GM23338 (cell line): ENCODE measurements around the gene SLC25A47. TPM values are rescaled to one million over a fixed set of nuclear protein-coding genes. Genes with fewer than 3 reads are reported as not detected.

Experiments
- CREB1 ChIP-seq: fragments of 250-450 bp; sonication (Bioruptor Pico); IDR thresholded peaks from 2 replicates; pipeline ENCODE4 v1.5.0; 2020; ENCODE audit warnings: low read depth, mild to moderate bottlenecking, moderate library complexity
- EZH2 ChIP-seq: fragments of 200-600 bp; sonication (generic); IDR thresholded peaks from one replicate; pipeline ENCODE4 v1.8.0; 2017; ENCODE audit warnings: antibody characterized with exemption, mild to moderate bottlenecking, low read depth; ENCODE audit not compliant: unreplicated experiment
- EZH2phosphoT487 ChIP-seq: fragments of 200-600 bp; sonication (generic); IDR thresholded peaks from one replicate; pipeline ENCODE4 v1.8.1; 2018; ENCODE audit warnings: antibody characterized with exemption; ENCODE audit not compliant: unreplicated experiment
- STAT1 ChIP-seq: IDR thresholded peaks from one replicate; pipeline ENCODE4 v1.6.1; 2016; ENCODE audit warnings: antibody characterized with exemption; ENCODE audit not compliant: unreplicated experiment
- polyA plus RNA-seq: library from polyadenylated mRNA; unstranded; fragments of >200 nt; fragmentation: Nextera tagmentation; extraction: Ambion mirVana; gene quantifications from 2 replicates; pipeline ENCODE4 v1.2.1, GENCODE V29; 2016
- total RNA-seq: library from RNA; depleted of rRNA; stranded (reverse); fragments of >200 nt; shearing (Covaris generic); gene quantifications from 2 replicates; pipeline ENCODE4 v1.2.3, GENCODE V29; 2014
- TF ChIP-seq, protein P1 (sequence below): fragments of 250-450 bp; sonication (Bioruptor Pico); IDR thresholded peaks from 2 replicates; pipeline ENCODE4 v1.5.0; 2020; ENCODE audit warnings: mild to moderate bottlenecking, moderate library complexity
- TF ChIP-seq, protein P2 (sequence below): IDR thresholded peaks from one replicate; pipeline ENCODE4 v1.6.1; 2018; ENCODE audit warnings: antibody characterized with exemption; ENCODE audit not compliant: unreplicated experiment
- TF ChIP-seq, protein P3 (sequence below), 2 experiments: fragments of 200-600 bp in 1 of 2; sonication (generic) in 1 of 2; conservative IDR thresholded peaks; 2 replicates each; pipeline versions ENCODE4 v1.5.1 to v1.6.1; 2016 to 2017; ENCODE audit warnings: antibody characterized with exemption in 2 of 2, low read depth in 2 of 2, mild to moderate bottlenecking in 2 of 2, moderate library complexity in 1 of 2

SLC25A47 gene
- total and polyA plus RNA-seq, 2 experiments from 2014 or later = not detected

DNA sequence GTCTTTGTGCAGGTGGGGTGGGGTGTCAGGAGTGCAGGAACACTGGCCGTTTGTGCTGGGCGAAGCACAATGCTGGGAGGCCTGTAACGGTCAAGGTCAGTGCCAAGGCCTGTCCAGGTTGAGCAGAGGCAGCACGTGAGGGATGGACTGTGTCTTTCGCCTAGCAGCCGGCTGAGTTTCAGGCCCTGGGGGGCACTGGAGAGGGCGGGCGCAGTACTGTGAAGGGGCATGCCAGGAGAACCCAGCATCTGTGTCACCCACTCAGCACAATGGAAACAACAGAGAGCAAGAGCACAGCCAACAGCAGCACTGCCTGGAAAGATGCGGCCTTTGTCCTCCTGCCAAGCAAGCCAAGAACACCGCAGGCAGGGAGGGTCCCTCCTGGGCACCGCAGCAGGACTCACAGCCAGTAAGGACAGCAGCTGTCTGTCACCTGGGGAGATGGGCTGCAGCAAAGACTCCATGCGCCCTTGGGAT, 25.2 kb downstream of the SLC25A47 start (continued):
- TF ChIP-seq, protein P1, sequence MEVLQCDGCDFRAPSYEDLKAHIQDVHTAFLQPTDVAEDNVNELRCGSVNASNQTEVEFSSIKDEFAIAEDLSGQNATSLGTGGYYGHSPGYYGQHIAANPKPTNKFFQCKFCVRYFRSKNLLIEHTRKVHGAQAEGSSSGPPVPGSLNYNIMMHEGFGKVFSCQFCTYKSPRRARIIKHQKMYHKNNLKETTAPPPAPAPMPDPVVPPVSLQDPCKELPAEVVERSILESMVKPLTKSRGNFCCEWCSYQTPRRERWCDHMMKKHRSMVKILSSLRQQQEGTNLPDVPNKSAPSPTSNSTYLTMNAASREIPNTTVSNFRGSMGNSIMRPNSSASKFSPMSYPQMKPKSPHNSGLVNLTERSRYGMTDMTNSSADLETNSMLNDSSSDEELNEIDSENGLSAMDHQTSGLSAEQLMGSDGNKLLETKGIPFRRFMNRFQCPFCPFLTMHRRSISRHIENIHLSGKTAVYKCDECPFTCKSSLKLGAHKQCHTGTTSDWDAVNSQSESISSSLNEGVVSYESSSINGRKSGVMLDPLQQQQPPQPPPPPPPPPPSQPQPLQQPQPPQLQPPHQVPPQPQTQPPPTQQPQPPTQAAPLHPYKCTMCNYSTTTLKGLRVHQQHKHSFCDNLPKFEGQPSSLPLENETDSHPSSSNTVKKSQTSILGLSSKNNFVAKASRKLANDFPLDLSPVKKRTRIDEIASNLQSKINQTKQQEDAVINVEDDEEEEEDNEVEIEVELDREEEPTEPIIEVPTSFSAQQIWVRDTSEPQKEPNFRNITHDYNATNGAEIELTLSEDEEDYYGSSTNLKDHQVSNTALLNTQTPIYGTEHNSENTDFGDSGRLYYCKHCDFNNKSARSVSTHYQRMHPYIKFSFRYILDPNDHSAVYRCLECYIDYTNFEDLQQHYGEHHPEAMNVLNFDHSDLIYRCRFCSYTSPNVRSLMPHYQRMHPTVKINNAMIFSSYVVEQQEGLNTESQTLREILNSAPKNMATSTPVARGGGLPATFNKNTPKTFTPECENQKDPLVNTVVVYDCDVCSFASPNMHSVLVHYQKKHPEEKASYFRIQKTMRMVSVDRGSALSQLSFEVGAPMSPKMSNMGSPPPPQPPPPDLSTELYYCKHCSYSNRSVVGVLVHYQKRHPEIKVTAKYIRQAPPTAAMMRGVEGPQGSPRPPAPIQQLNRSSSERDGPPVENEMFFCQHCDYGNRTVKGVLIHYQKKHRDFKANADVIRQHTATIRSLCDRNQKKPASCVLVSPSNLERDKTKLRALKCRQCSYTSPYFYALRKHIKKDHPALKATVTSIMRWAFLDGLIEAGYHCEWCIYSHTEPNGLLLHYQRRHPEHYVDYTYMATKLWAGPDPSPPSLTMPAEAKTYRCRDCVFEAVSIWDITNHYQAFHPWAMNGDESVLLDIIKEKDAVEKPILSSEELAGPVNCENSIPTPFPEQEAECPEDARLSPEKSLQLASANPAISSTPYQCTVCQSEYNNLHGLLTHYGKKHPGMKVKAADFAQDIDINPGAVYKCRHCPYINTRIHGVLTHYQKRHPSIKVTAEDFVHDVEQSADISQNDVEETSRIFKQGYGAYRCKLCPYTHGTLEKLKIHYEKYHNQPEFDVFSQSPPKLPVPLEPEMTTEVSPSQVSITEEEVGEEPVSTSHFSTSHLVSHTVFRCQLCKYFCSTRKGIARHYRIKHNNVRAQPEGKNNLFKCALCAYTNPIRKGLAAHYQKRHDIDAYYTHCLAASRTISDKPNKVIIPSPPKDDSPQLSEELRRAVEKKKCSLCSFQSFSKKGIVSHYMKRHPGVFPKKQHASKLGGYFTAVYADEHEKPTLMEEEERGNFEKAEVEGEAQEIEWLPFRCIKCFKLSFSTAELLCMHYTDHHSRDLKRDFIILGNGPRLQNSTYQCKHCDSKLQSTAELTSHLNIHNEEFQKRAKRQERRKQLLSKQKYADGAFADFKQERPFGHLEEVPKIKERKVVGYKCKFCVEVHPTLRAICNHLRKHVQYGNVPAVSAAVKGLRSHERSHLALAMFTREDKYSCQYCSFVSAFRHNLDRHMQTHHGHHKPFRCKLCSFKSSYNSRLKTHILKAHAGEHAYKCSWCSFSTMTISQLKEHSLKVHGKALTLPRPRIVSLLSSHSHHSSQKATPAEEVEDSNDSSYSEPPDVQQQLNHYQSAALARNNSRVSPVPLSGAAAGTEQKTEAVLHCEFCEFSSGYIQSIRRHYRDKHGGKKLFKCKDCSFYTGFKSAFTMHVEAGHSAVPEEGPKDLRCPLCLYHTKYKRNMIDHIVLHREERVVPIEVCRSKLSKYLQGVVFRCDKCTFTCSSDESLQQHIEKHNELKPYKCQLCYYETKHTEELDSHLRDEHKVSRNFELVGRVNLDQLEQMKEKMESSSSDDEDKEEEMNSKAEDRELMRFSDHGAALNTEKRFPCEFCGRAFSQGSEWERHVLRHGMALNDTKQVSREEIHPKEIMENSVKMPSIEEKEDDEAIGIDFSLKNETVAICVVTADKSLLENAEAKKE (CRISPR knock-in tag) = no peak
- TF ChIP-seq, protein P2, sequence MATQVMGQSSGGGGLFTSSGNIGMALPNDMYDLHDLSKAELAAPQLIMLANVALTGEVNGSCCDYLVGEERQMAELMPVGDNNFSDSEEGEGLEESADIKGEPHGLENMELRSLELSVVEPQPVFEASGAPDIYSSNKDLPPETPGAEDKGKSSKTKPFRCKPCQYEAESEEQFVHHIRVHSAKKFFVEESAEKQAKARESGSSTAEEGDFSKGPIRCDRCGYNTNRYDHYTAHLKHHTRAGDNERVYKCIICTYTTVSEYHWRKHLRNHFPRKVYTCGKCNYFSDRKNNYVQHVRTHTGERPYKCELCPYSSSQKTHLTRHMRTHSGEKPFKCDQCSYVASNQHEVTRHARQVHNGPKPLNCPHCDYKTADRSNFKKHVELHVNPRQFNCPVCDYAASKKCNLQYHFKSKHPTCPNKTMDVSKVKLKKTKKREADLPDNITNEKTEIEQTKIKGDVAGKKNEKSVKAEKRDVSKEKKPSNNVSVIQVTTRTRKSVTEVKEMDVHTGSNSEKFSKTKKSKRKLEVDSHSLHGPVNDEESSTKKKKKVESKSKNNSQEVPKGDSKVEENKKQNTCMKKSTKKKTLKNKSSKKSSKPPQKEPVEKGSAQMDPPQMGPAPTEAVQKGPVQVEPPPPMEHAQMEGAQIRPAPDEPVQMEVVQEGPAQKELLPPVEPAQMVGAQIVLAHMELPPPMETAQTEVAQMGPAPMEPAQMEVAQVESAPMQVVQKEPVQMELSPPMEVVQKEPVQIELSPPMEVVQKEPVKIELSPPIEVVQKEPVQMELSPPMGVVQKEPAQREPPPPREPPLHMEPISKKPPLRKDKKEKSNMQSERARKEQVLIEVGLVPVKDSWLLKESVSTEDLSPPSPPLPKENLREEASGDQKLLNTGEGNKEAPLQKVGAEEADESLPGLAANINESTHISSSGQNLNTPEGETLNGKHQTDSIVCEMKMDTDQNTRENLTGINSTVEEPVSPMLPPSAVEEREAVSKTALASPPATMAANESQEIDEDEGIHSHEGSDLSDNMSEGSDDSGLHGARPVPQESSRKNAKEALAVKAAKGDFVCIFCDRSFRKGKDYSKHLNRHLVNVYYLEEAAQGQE = no peak
- TF ChIP-seq, protein P3, sequence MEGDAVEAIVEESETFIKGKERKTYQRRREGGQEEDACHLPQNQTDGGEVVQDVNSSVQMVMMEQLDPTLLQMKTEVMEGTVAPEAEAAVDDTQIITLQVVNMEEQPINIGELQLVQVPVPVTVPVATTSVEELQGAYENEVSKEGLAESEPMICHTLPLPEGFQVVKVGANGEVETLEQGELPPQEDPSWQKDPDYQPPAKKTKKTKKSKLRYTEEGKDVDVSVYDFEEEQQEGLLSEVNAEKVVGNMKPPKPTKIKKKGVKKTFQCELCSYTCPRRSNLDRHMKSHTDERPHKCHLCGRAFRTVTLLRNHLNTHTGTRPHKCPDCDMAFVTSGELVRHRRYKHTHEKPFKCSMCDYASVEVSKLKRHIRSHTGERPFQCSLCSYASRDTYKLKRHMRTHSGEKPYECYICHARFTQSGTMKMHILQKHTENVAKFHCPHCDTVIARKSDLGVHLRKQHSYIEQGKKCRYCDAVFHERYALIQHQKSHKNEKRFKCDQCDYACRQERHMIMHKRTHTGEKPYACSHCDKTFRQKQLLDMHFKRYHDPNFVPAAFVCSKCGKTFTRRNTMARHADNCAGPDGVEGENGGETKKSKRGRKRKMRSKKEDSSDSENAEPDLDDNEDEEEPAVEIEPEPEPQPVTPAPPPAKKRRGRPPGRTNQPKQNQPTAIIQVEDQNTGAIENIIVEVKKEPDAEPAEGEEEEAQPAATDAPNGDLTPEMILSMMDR (conservative IDR thresholded peaks at IDR 0.05; ENCODE audit: low read depth in 2 of 2) = no peak
- TF ChIP-seq STAT1 = no peak
- TF ChIP-seq EZH2 = no peak
- TF ChIP-seq EZH2phosphoT487 = no peak
- TF ChIP-seq CREB1 (CRISPR knock-in tag) = no peak
